MV-4-11 (cell line): ENCODE results near the gene DPP6.
A peak's percentile ranks its signal among the peaks of the same experiment; 100 is the strongest.

Source experiments
- DNase-seq: peaks from one replicate; lab custom pipeline; 2025; lab: John Stamatoyannopoulos, UW

Gene DPP6

DNA sequence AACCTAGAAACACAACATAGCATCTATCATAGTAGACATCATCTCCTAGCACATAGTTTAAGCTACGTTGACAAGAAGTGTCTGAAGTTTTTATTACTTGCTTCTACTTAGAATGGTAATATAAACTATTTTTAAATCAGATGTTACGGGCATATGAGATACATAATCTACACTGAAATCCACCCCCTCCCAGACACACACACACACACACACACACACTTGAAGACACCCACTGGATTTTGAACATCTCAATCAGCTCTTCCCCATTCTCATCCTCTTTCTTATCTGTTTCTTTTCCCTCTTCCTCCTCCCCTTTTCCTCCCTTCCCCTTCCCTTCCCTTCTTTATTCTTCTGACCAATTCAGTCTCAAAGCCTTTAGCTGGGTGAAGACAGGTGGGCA, 774.8 kb downstream of the DPP6 start:
- no peak for DNase-seq

- DNase-seq, result no peak
Measured at GRCh38 chr7:154832557-154833138, 780.5 kb downstream of the DPP6 start.

DNA sequence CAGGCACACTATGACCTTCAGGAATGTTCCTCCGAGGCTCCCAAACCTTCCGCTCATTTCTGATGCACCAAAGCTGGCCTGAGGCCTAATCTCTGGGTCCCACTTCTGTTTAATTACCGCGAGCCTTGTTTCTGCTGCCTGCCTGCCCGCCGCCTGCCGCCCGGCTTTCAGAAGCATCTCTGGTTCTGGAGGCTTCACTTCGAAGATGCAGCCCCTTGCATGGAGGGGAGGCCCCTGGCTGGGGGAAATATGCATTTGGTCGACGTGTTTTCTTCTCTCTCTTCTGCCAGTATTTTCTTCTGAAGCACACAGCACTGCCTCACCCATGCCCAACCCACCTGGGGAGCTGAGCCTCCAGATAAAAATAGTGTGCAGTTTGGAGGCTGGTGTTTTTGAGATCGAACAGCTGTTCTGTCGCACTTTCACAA, 783.8 kb downstream of the DPP6 start:
- DNase-seq, result no peak

DNA sequence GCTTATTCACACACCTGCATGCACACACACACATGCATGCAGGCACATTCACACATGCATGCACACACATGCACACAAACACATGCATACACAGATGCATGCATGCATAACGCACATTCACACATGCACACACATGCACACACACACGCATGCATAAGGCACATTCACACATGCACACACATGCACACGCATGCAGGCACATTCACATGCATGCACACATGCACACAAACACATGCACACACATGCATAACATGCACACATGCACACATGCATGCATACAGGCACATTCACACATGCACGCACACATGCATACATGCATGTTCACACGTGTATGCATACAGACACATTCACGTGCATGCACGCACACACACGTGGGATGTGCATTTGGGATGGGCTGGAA, 784.9 kb downstream of the DPP6 start:
- no peak for DNase-seq

GRCh38 chr7:154837622-154838021, 785.4 kb downstream of the DPP6 start:
- DNase-seq, result peak; percentile 15

GRCh38 chr7:154840086-154840485, 787.9 kb downstream of the DPP6 start:
- DNase-seq, result no peak

DNA sequence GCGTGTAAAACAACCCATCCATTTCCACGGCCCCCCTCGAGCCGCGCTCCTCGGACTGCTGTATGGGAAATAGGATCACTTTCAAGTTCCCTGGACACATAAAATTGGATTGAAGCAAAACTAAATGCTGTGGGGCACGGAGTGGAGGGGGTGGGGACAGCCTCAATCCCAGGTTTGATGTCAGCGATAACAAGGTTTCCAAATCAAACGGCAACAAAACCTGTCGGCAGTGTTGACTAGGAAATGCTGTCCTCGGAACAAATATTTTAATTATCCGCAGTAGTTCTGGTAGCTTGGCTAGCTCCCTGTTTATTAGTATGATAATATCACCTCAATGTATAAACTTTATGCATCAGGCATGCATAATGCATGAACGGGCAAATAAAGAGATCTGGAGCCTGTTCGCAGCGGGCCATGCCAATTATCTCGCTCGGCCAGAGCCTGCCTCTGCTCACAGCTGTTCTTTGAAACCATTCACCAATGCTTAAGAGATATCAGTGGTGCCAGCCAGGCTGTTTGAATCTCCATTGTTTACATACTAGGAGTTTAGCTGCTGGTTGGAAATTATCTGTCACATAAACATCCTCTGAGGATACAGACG, 789.6 kb downstream of the DPP6 start:
- no peak for DNase-seq

GRCh38 chr7:154842591-154842990, 790.4 kb downstream of the DPP6 start:
- no peak for DNase-seq

GRCh38 chr7:154843670-154844237, 791.6 kb downstream of the DPP6 start:
- no peak for DNase-seq

DNA sequence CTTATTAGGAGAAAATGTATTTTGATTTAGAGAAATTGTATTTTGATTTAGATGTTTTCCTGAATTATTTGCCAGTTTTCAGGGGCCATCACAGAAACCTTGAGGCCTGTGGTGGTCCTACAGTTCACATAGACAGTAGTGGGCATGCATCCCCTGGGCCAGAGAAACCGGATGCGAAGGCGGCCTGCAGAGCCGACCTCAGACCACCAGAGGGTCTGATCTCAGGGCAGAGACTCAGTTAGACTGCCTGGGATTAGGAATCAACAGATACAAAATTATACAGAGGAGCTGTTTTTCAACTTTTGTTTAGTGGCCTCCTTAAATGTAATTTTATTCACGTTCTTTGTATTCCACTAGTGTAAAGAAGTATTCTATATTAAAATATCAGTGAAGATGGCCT, 792.3 kb downstream of the DPP6 start:
- no peak for DNase-seq

GRCh38 chr7:154844955-154845354, 792.8 kb downstream of the DPP6 start:
- no peak for DNase-seq

GRCh38 chr7:154848464-154848863, 796.3 kb downstream of the DPP6 start:
- DNase-seq, result no peak

DNA sequence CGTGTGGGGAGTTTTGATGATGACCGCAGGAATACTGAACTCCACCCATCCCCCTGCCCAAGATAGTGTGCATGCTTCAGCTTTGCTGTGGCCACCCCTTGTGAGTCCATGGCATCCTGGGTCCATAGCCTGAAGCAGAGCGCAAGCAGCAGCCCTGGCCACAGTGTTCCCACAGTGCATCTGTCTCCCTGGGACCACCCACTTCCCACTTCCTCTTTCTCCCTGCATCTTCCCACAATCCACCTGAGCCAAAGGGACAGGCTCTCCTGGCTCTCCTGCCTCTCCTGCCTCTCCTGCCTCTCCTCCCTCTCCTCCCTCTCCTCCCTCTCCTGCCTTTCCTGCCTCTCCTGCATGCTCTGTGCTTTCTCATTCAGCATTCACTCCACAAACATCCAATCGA, 800.0 kb downstream of the DPP6 start:
- DNase-seq, result no peak

DNA sequence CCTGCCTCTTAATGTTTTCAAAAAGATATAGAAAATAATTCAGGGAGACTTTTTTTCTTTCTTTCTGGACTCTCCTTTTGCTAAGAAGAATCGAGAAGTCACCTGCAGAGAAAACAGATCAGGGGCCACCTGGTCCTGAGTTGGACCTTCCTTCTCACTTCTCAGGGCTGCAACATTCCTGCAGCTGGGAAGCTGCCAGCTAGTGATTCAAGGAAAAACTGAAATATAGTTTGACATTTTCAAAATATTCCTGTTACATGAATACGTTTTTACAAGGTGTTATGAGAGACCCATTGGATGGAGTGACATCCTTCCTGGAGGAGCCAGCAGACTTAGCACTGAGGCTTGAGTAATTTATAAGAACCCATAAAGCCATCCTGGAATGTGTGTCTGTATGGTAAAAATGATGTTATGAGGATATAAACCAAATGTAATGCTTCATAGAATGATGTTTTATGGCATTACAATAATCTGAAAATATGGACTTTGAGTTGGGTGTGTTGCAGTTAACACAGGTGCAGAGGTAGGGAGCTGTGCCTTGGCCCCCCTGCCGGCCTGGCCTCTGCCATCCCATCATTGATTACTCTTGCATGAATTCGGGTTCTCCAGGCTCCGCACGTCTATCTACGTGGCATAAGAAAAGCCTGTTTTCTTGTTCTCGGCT, 801.0 kb downstream of the DPP6 start:
- DNase-seq, result no peak

GRCh38 chr7:154853727-154854095, 801.5 kb downstream of the DPP6 start:
- no peak for DNase-seq

DNA sequence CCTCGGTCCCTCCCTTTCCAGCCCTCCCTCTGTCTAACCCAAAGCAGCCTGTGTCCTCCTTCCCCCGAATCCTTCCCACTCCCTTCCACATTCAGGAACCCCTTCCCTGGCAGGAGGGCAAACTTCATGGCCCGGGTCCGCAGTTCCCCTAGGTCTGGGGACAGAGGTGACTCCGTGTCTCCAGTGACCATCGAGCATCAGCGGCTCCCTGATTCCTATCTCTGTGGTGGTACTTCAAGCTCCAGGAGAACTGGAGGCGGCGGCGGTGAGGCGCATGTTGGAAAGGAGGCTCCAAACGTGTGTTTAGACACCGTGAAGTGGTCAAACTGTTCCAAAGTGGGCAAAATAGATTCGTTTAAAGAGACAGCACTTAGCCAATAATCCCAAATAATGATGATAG, 802.6 kb downstream of the DPP6 start:
- no peak for DNase-seq

- no peak for DNase-seq
Measured at GRCh38 chr7:154855366-154855765, 803.2 kb downstream of the DPP6 start.

DNA sequence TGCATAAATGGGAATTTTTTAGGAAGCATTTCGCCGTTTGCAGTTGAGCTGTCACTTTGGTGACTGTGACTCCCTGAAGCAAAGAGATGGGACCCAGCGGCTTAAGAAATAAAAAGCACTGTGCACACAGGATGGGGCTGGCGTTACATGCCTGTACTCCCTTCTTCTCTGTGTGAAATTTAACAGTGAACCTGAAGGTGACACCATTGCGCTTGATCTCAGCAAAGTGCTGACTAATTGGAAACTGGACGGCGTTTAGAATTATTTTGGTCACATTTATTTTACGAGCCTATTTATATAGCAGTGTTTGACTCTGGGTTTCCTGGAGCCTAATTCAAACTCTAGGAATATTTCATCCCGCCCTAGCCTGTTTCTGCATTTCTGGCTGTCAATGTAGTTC, 804.5 kb downstream of the DPP6 start:
- no peak for DNase-seq

DNA sequence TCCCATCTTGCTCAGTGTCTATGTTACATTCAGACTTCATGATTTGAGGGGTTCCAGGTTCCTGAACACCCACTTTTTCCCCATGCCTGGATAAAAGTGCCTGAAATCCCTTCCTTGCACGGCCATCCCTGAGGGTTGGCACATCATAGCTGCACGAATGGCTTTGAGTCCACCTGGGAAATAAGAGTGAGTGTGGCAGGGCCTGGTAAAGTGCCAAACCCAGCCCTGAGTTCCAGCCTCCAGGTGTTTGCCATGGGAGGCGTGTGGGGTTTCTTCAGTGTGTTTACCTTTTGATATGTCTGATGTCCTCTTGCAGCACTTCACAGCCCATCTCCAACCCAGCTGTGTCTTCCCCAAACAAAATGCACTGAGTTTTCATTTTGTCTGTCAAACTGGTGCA, 805.0 kb downstream of the DPP6 start:
- DNase-seq, result no peak

DNA sequence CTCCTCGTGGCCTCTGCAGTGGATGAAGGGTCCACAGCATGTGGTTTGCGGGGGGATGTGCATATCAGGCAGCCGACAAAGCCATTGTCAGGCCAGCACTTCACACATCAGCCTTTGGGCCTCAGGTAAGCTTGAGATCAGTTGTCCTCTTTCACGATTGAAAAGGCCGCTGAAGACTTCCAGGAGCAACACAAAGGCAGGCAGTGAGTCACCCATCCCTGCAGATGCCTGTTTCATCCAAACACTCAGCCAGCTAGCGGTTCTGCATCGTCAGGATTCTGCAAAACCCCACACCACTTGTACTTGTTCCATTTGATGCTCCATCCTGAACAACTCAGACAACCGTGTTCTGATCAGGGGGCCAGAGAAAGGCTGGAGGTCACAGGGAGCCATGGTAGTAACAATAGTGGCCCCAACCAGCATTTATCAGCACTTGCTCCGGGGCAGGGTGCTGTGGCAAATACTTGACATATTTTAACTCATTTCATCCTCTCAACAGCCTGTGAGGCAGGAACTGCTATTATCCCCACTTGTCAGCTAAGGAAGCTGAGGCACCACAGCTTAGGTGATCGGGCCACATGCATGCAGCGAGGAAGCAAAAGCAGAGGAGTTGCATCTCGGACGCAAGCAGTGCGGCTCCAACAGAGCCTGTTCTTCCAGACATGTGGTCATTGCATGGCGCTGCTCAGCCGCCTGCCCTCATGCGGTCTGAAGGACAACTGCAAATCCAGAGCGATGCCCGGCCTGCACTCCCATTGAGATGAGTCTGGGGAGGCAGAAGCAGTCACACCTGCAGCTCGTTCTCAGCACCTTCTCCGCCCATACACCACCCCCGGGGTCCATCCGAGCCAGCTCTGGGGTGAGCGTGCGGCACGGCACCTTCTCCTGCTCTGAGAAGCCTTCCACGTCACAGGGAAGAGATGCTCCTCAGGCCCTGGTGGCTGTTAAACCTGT, 805.8 kb downstream of the DPP6 start:
- DNase-seq, result no peak

DNA sequence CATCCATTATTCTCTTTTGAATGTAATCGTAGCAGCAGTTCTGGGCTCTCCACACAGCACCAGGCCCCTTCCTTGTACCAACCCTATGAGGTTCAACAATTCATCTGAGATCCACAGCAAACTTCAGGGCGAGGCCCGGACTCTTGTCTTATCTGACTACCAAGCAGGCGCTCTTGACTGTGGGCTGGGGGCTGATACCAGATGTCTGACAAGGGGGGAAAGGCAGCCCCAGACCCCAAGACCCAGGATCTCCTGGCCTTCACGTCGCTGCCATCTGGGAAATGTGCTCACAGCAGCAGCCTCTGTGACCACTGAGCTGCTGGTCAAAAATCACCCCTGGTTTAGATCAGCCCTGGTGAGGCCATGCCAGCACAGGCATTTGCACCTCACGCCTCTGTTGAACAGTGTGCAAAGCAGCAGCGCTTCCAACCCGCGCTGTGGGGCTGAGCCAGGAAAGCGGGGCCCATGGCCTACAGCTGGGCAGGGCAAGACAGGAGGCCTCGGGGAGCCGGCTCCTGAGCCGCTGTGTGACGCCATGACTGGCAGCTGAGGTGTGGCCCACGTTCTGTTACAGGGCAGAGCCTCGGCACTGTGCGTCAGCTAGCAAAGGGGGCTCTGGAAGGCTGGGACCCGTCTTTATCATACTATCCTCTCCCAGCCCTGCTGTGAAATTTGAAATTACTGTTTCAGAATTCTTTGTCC, 806.8 kb downstream of the DPP6 start:
- no peak for DNase-seq
